ENCODE results near the gene TUBB.
"Not testable (repeated sequence)": the region's sequence is repeated elsewhere in the genome, so short reads cannot be mapped to it uniquely, and the experiment has no call there.

Gene TUBB

GRCh38 chr6:30687659-30688431, 32.3 kb upstream of the TUBB start:
- no peak for DNase-seq

- no peak for DNase-seq
Measured at GRCh38 chr6:30688569-30688968, 31.6 kb upstream of the TUBB start.

- no peak for DNase-seq
Measured at GRCh38 chr6:30689022-30689865, 30.9 kb upstream of the TUBB start.

- no peak for DNase-seq
Measured at GRCh38 chr6:30689985-30690384, 30.2 kb upstream of the TUBB start.

GRCh38 chr6:30690403-30691207, 29.5 kb upstream of the TUBB start, which contains the start of gene NRM:
Gene NRM, minus strand, starts transcription at chr6:30690984. Its CDS starts 10 bp downstream, at chr6:30690974.
- peak; percentile 74 for DNase-seq

- DNase-seq: no peak
Measured at GRCh38 chr6:30691208-30691847, 28.8 kb upstream of the TUBB start.

GRCh38 chr6:30696432-30696831, 23.7 kb upstream of the TUBB start:
- no peak for DNase-seq

GRCh38 chr6:30700340-30700739, 19.8 kb upstream of the TUBB start:
- DNase-seq: no peak

- no peak for DNase-seq
Measured at GRCh38 chr6:30703011-30703410, 17.1 kb upstream of the TUBB start.

- DNase-seq: no peak
Measured at GRCh38 chr6:30703821-30704220, 16.3 kb upstream of the TUBB start.

- no peak for DNase-seq
Measured at GRCh38 chr6:30705620-30706019, 14.5 kb upstream of the TUBB start.

GRCh38 chr6:30707281-30707850, 12.8 kb upstream of the TUBB start:
- DNase-seq: no peak

- no peak for DNase-seq
Measured at GRCh38 chr6:30709101-30709868, 10.9 kb upstream of the TUBB start.

GRCh38 chr6:30711758-30712380, 8.3 kb upstream of the TUBB start:
- no peak for DNase-seq

- no peak for DNase-seq
Measured at GRCh38 chr6:30712441-30712945, 7.7 kb upstream of the TUBB start.

- DNase-seq: no peak
Measured at GRCh38 chr6:30714263-30714662, 5.9 kb upstream of the TUBB start.

GRCh38 chr6:30716879-30717128, 3.3 kb upstream of the TUBB start:
- no peak for DNase-seq

GRCh38 chr6:30717129-30717844, 2.9 kb upstream of the TUBB start, which contains the start of gene MDC1:
Gene MDC1, minus strand, starts transcription at chr6:30717281. Its CDS starts 2,106 bp downstream, at chr6:30715175.
- peak; percentile 100 for DNase-seq

GRCh38 chr6:30717845-30718720, 2.1 kb upstream of the TUBB start:
- not testable (repeated sequence) for DNase-seq

All from GDM1 (cell line).